ENCODE data around the gene AP4E1.

Gene AP4E1

DNA sequence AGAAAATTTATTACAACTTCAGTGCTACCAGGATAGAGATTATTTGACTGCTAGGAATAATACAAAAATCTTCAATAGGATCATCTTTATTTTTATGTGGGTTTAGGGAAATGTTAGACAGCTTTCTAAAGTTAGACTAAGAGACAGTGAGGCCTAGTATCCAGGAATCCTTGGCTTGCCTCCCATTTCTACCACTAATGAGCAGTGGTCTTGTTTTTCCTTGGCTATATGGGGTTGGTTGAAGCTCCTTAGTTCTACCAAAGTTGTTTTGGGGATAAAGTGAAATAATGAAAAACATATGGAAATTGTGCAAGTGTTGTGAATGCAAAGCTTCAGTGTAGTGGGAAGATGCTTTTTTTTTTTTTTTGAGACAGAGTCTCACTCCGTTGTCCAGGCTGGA is 16.8 kb downstream of the AP4E1 start:
- peak; percentile 34 for DNase-seq (ENCODE audit: low read depth, low spot score)
- no peak overlapping the region for H3K4me3 ChIP-seq (ENCODE audit: low read depth, low read length)
- TF ChIP-seq, protein P1, sequence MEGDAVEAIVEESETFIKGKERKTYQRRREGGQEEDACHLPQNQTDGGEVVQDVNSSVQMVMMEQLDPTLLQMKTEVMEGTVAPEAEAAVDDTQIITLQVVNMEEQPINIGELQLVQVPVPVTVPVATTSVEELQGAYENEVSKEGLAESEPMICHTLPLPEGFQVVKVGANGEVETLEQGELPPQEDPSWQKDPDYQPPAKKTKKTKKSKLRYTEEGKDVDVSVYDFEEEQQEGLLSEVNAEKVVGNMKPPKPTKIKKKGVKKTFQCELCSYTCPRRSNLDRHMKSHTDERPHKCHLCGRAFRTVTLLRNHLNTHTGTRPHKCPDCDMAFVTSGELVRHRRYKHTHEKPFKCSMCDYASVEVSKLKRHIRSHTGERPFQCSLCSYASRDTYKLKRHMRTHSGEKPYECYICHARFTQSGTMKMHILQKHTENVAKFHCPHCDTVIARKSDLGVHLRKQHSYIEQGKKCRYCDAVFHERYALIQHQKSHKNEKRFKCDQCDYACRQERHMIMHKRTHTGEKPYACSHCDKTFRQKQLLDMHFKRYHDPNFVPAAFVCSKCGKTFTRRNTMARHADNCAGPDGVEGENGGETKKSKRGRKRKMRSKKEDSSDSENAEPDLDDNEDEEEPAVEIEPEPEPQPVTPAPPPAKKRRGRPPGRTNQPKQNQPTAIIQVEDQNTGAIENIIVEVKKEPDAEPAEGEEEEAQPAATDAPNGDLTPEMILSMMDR (IDR thresholded peaks at IDR 0.05; ENCODE audit: insufficient read depth, low read length, missing control alignments): no peak
- POLR2A ChIA-PET: no interaction called here
- CTCF ChIA-PET: interaction anchor here (0.6 kb wide), 1 partner anchor 44 kb away, joined by 3 read pairs; no protein-coding TSS in a partner anchor

DNA sequence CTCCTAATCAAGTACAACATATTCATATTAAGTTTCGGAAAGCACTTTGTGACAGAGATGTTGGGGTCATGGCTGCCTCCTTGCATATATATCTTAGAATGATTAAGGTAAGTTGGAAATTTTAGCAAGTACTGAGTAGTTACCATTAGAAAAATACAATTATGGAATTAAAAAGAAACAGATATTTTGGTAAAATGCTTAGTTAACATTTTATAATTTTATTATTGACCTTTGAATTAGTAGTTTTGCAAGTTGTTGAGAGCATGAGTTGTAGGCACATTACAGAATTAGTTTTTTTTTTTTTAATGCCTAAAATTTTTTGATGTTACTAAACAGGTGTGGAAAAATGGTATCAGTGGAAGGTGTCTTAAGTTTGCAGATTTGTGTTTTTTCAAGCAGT is 20.6 kb downstream of the AP4E1 start:
- TF ChIP-seq, protein P1 (IDR thresholded peaks at IDR 0.05; ENCODE audit: insufficient read depth, low read length, missing control alignments): no peak
- no peak overlapping the region for H3K4me3 ChIP-seq (ENCODE audit: low read depth, low read length)
- ChIA-PET CTCF (no interaction called here), POLR2A (no interaction called here)
- DNase-seq (ENCODE audit: low read depth, low spot score): no peak

DNA sequence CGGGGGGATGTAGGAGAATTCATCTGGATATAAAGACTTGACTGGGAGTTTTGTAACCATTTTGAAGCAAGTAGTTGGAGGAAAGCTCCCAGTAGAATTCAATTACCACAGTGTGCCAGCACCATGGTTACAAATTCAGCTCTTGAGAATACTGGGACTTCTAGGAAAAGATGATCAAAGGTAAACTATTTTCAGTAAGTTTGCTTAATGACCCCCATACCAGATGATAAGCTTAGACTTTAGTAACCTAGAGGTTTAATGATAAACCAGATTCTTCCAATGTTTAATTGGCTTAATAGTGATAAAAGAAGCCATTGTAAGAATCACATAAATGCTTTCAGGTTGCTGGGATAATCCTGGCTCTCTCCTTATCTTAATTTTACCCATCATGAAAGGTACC is 22.3 kb downstream of the AP4E1 start:
- no peak overlapping the region for H3K4me3 ChIP-seq (ENCODE audit: low read depth, low read length)
- CTCF ChIA-PET: interaction anchor here (1.0 kb wide), 1 partner anchor 221 kb away, joined by 4 read pairs; no protein-coding TSS in a partner anchor
- POLR2A ChIA-PET: no interaction called here
- TF ChIP-seq, protein P1 (IDR thresholded peaks at IDR 0.05; ENCODE audit: insufficient read depth, low read length, missing control alignments): no peak
- DNase-seq (ENCODE audit: low read depth, low spot score): no peak

DNA sequence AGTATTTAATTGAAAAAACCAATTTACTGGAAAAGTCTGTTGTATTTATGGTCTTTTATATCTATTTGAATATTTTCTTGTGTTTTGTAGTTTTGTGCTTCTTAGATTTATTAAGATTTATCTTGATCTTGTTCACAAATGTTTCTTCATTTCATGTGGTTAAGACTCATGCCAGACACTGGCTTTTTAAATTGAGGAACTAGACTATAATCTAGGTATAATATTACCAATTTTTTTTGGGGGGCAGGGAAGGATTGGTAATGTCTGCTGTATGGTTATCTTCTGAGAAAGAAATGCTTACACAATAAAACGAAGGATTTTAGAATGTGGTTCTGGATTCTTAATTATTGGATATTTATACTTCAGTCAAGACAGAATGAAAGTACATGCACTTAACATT is 24.9 kb downstream of the AP4E1 start:
- no peak for DNase-seq (ENCODE audit: low read depth, low spot score)
- TF ChIP-seq, protein P1 (IDR thresholded peaks at IDR 0.05; ENCODE audit: insufficient read depth, low read length, missing control alignments): no peak
- H3K4me3 ChIP-seq (ENCODE audit: low read depth, low read length): no peak overlapping the region
- POLR2A ChIA-PET: no interaction called here
- CTCF ChIA-PET: interaction anchor here (1.1 to 1.3 kb wide), 2 partner anchors 18 to 260 kb away, joined by 3 read pairs; no protein-coding TSS in a partner anchor

DNA sequence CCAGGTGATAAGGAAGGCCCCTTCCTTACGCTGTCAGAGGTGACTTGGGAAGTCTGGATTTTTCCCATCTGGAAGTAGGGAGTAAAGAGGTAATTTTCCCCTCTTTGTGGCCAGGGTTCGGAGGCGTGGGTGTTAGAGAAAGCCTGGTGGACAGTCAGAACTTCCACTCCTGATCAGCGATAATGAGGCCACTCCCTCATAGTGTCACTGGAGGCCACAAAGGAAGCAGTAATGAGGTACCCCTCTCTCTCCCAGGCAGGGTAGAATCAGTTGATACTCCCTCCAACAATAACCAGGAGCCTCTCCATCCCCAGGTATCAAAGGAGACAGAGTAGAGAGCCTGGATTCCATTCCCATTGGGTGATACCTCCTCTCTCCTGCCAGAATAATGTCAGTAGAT is 30.0 kb downstream of the AP4E1 start:
- no peak overlapping the region for H3K4me3 ChIP-seq (ENCODE audit: low read depth, low read length)
- TF ChIP-seq, protein P1 (IDR thresholded peaks at IDR 0.05; ENCODE audit: insufficient read depth, low read length, missing control alignments): no peak
- ChIA-PET POLR2A (no interaction called here), CTCF (no interaction called here)
- no peak for DNase-seq (ENCODE audit: low read depth, low spot score)

DNA sequence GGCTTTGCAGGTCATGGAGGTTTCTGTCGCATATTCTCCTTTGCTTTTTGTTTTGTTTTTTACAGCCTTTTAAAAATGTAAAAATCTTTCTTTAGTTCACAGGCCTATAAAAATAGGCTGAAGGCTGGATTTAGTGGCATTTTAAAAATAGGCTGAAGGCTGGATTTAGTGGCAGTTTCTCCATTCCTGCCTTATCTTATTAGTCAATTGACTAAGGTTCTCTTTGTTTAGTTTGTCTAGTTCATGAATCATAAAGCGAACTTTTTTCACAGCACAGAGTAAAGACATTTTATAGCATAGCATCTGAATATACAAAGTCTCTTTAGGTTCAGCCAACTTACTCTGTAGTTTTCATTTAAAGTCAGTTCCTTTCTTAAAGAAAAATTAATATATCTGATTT is 31.4 kb downstream of the AP4E1 start:
- TF ChIP-seq, protein P1 (IDR thresholded peaks at IDR 0.05; ENCODE audit: insufficient read depth, low read length, missing control alignments): no peak
- POLR2A ChIA-PET: no interaction called here
- CTCF ChIA-PET: no interaction called here
- no peak for DNase-seq (ENCODE audit: low read depth, low spot score)
- no peak overlapping the region for H3K4me3 ChIP-seq (ENCODE audit: low read depth, low read length)
